Thyroid gland (tissue), 4 donors: ENCODE results near the gene FEM1C. TPM values are rescaled to one million over a fixed set of nuclear protein-coding genes. Genes with fewer than 3 reads are reported as not detected.

Source experiments
- DNase-seq, 2 donors: peaks; one replicate each; pipeline ENCODE4 v3.0.0-alpha.2; 2019
- H3K27ac ChIP-seq, 3 donors: fragments of 200-600 bp; sonication (generic); 1 replicate in 2 of 3; 2 replicates in 1 of 3; pipeline ENCODE4 v1.5.1; 2016 to 2019; ENCODE audit warnings: mild to moderate bottlenecking in 1 of 3, moderate library complexity in 1 of 3
- H3K27me3 ChIP-seq: fragments of 200-600 bp; sonication (generic); one replicate; pipeline ENCODE4 v1.5.1; 2019
- H3K36me3 ChIP-seq, 2 donors: fragments of 200-600 bp; sonication (generic); one replicate each; pipeline ENCODE4 v1.5.1; 2016 to 2019
- H3K4me1 ChIP-seq, 2 donors: fragments of 200-600 bp; sonication (generic); one replicate each; pipeline ENCODE4 v1.5.1; 2017 to 2019
- H3K4me3 ChIP-seq, 3 donors: fragments of 200-600 bp; sonication (generic); replicated peaks in 1 of 3; 1 replicate in 2 of 3; 2 replicates in 1 of 3; pipeline ENCODE4 v1.5.1; 2016; ENCODE audit warnings: mild to moderate bottlenecking in 1 of 3
- H3K9me3 ChIP-seq: fragments of 200-600 bp; sonication (generic); one replicate; pipeline ENCODE4 v1.5.1; 2017
- CTCF ChIP-seq, 6 experiments: fragments of 200-600 bp in 3 of 6; fragments of 450-650 bp in 3 of 6; sonication (generic) in 3 of 6; IDR thresholded peaks; one replicate each; pipeline ENCODE4 v1.5.1; 2016 to 2019; ENCODE audit warnings: antibody characterized with exemption in 6 of 6, mild to moderate bottlenecking in 2 of 6, inconsistent platforms in 1 of 6, moderate library complexity in 1 of 6
- POLR2A ChIP-seq, 2 donors: fragments of 450-650 bp; IDR thresholded peaks; one replicate each; pipeline ENCODE4 v1.6.1; 2017; ENCODE audit warnings: antibody characterized with exemption in 2 of 2, mild to moderate bottlenecking in 2 of 2, moderate library complexity in 1 of 2
- WGBS, 2 donors: methylation state at CpG; one replicate each; pipeline ENCODE4 v1.1.5; 2017; 5-methylcytosine and 5-hydroxymethylcytosine counted together
- intact Hi-C: fragments of 100-400 bp; cut with DNase I; formaldehyde crosslinking; loops from one replicate; pipeline ENCODE4 v1.15.1; 2023
- total RNA-seq, 4 donors: library from RNA; depleted of rRNA; stranded (reverse); fragments of >200 nt; gene quantifications; one replicate each; pipeline ENCODE4 v1.2.3, GENCODE V29; 2016

The FEM1C gene
- total RNA-seq, 4 donors from 2014 or later, result 10.5 to 19.2 (median 14.2) TPM

GRCh38 chr5:115585265-115585664 is 40.7 kb upstream of the FEM1C start:
- no peaks in the 10 kb centered on the region for H3K9me3 ChIP-seq
- 93 to 96% methylated on average over 1 of the region's 1 CpG for WGBS, 2 donors

GRCh38 chr5:115584501-115584900 is 39.9 kb upstream of the FEM1C start:
- no peaks in the 10 kb centered on the region for H3K36me3 ChIP-seq
- no peaks in the 10 kb centered on the region for H3K4me1 ChIP-seq
- no peak overlapping the region for H3K4me3 ChIP-seq
- intact Hi-C loops, result no loop called here
- WGBS, 2 donors, result 89 to 94% methylated on average over 1 of the region's 1 CpG
- no peak overlapping the region for H3K27ac ChIP-seq
- no peaks in the 10 kb centered on the region for H3K9me3 ChIP-seq
- no peaks in the 10 kb centered on the region for H3K27me3 ChIP-seq
- TF ChIP-seq CTCF (IDR thresholded peaks at IDR 0.05), result no peak
- no peak for TF ChIP-seq POLR2A (IDR thresholded peaks at IDR 0.05)
- DNase-seq, result no peak

More at GRCh38 chr5:115585265-115585664, 40.7 kb upstream of the FEM1C start:
- no peak for DNase-seq
- intact Hi-C loops, result loop anchor here (5.0 kb wide), 1 partner anchor 278 kb away; no protein-coding TSS in a partner anchor
- no peak for TF ChIP-seq CTCF (IDR thresholded peaks at IDR 0.05)
- no peak for TF ChIP-seq POLR2A (IDR thresholded peaks at IDR 0.05)
- H3K27ac ChIP-seq, result no peak overlapping the region
- H3K27me3 ChIP-seq, result no peaks in the 10 kb centered on the region
- no peaks in the 10 kb centered on the region for H3K36me3 ChIP-seq
- no peaks in the 10 kb centered on the region for H3K4me1 ChIP-seq
- H3K4me3 ChIP-seq, result no peak overlapping the region

GRCh38 chr5:115583474-115583873 is 38.9 kb upstream of the FEM1C start:
- H3K4me3 ChIP-seq, result no peak overlapping the region
- TF ChIP-seq POLR2A (IDR thresholded peaks at IDR 0.05), result no peak
- no peak for TF ChIP-seq CTCF (IDR thresholded peaks at IDR 0.05)
- 80 to 84% methylated on average over 3 of the region's 3 CpGs for WGBS, 2 donors
- no peaks in the 10 kb centered on the region for H3K36me3 ChIP-seq
- intact Hi-C loops, result no loop called here
- no peaks in the 10 kb centered on the region for H3K4me1 ChIP-seq
- no peaks in the 10 kb centered on the region for H3K27me3 ChIP-seq
- H3K9me3 ChIP-seq, result no peaks in the 10 kb centered on the region
- H3K27ac ChIP-seq, result no peak overlapping the region
- DNase-seq, result no peak

- Histone ChIP-seq H3K27ac (no peak overlapping the region), H3K9me3 (no peaks in the 10 kb centered on the region), H3K36me3 (no peaks in the 10 kb centered on the region), H3K27me3 (no peaks in the 10 kb centered on the region), H3K4me3 (no peak overlapping the region), H3K4me1 (no peaks in the 10 kb centered on the region)
- TF ChIP-seq CTCF (IDR thresholded peaks at IDR 0.05) (no peak), POLR2A (IDR thresholded peaks at IDR 0.05) (no peak)
- no peak for DNase-seq
- intact Hi-C loops, result no loop called here
- 95 to 96% methylated on average over 2 of the region's 2 CpGs for WGBS, 2 donors
Measured at GRCh38 chr5:115580941-115581340, 36.4 kb upstream of the FEM1C start.

- TF ChIP-seq CTCF (IDR thresholded peaks at IDR 0.05) (no peak), POLR2A (IDR thresholded peaks at IDR 0.05) (no peak)
- 89 to 91% methylated on average over 6 of the region's 6 CpGs for WGBS, 2 donors
- H3K4me1 ChIP-seq, result no peaks in the 10 kb centered on the region
- DNase-seq, result no peak
- no peak overlapping the region for H3K4me3 ChIP-seq
- H3K27ac ChIP-seq, result no peak overlapping the region
- intact Hi-C loops, result no loop called here
- H3K36me3 ChIP-seq, result no peaks in the 10 kb centered on the region
- no peaks in the 10 kb centered on the region for H3K27me3 ChIP-seq
- H3K9me3 ChIP-seq, result no peaks in the 10 kb centered on the region
Measured at GRCh38 chr5:115579747-115580173, 35.2 kb upstream of the FEM1C start.
